ENCODE data around the gene H6PD. TPM values are rescaled to one million over a fixed set of nuclear protein-coding genes. Genes with fewer than 3 reads are reported as not detected.

The H6PD gene
- total and polyA plus RNA-seq, 4 donors: 28.9 to 134 (median 56.8) TPM

DNA sequence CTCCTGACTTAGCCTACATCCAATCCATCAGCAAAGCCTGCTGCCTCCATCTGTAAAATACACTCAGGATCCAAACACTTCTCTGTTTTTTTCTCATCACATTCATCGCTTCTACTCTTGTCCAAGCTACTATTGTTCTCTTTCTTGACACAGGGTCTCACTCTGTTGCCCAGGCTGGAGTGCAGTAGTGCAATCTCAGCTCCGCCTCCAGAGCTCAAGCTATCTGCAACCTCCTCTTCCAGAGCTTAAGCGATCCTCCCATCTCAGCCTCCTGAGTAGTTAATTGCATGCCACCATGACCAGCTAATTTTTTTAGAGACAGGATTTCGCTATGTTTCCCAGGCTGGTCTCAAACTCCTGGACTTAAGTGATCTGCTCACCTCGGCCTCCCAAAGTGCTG is 44.3 kb upstream of the H6PD start:
- 97% methylated on average over 5 of the region's 5 CpGs for WGBS
- H3K4me1 ChIP-seq (ENCODE audit: control insufficient read depth in 4 of 4, insufficient read depth in 4 of 4, low read length in 3 of 4): no peaks in the 10 kb centered on the region
- H3K9me3 ChIP-seq (ENCODE audit: control insufficient read depth in 4 of 4, low read length in 3 of 4): no peaks in the 10 kb centered on the region
- H3K27ac ChIP-seq (ENCODE audit: low read depth in 1 of 2, low read length in 2 of 2): no peak overlapping the region
- DNase-seq (ENCODE audit: low spot score): no peak
- H3K4me3 ChIP-seq (ENCODE audit: low read depth in 1 of 3, low read length in 3 of 3): no peak overlapping the region
- H3K27me3 ChIP-seq (ENCODE audit: control insufficient read depth in 4 of 4, insufficient read depth in 4 of 4, low read length in 3 of 4): no peaks in the 10 kb centered on the region
- no peak overlapping the region for H3K9ac ChIP-seq (ENCODE audit: low read depth in 1 of 2, low read length in 2 of 2)
- no peaks in the 10 kb centered on the region for H3K36me3 ChIP-seq (ENCODE audit: control insufficient read depth in 4 of 4, insufficient read depth in 3 of 4, low read depth in 1 of 4, low read length in 3 of 4)
- TF ChIP-seq, protein P1, sequence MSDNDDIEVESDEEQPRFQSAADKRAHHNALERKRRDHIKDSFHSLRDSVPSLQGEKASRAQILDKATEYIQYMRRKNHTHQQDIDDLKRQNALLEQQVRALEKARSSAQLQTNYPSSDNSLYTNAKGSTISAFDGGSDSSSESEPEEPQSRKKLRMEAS (IDR thresholded peaks at IDR 0.05): no peak
- TF ChIP-seq NR2F2 (IDR thresholded peaks at IDR 0.05) (no peak), EGR1 (IDR thresholded peaks at IDR 0.05; ENCODE audit: low read depth in 2 of 2) (no peak), JUND (IDR thresholded peaks at IDR 0.05) (no peak), YY1 (IDR thresholded peaks at IDR 0.05) (no peak), GABPA (IDR thresholded peaks at IDR 0.05 in 1 of 2, conservative IDR thresholded peaks at IDR 0.05 in 1 of 2) (no peak), SP1 (IDR thresholded peaks at IDR 0.05) (no peak)
- TF ChIP-seq, protein P2, sequence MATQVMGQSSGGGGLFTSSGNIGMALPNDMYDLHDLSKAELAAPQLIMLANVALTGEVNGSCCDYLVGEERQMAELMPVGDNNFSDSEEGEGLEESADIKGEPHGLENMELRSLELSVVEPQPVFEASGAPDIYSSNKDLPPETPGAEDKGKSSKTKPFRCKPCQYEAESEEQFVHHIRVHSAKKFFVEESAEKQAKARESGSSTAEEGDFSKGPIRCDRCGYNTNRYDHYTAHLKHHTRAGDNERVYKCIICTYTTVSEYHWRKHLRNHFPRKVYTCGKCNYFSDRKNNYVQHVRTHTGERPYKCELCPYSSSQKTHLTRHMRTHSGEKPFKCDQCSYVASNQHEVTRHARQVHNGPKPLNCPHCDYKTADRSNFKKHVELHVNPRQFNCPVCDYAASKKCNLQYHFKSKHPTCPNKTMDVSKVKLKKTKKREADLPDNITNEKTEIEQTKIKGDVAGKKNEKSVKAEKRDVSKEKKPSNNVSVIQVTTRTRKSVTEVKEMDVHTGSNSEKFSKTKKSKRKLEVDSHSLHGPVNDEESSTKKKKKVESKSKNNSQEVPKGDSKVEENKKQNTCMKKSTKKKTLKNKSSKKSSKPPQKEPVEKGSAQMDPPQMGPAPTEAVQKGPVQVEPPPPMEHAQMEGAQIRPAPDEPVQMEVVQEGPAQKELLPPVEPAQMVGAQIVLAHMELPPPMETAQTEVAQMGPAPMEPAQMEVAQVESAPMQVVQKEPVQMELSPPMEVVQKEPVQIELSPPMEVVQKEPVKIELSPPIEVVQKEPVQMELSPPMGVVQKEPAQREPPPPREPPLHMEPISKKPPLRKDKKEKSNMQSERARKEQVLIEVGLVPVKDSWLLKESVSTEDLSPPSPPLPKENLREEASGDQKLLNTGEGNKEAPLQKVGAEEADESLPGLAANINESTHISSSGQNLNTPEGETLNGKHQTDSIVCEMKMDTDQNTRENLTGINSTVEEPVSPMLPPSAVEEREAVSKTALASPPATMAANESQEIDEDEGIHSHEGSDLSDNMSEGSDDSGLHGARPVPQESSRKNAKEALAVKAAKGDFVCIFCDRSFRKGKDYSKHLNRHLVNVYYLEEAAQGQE (IDR thresholded peaks at IDR 0.05): no peak

DNA sequence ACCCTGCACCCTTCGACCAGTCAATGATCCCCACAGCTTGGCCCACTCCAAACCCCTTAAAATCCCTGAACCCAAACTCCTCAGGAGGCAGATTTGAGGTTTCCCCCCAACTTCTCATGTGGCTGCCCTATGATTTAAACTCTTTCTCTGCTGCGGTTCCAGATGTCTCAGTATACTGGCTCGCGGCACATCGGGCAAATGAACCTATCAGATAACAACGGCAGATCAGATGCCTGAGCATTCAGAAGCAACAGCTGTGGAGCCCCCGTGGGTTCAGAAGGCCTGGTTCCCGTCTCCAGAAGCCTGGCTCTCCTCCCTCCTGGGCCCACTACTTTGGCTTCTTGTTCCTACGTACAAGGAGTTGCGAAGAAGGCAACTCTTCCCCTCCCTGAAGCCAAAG is 43.3 kb upstream of the H6PD start:
- Histone ChIP-seq H3K4me1 (ENCODE audit: control insufficient read depth in 4 of 4, insufficient read depth in 4 of 4, low read length in 3 of 4) (peaks cover 0 to under 1% (median 0%) of the 10 kb centered on the region in 4 donors), H3K4me3 (ENCODE audit: low read depth in 1 of 3, low read length in 3 of 3) (no peak overlapping the region), H3K27ac (ENCODE audit: low read depth in 1 of 2, low read length in 2 of 2) (no peak overlapping the region), H3K36me3 (ENCODE audit: control insufficient read depth in 4 of 4, insufficient read depth in 3 of 4, low read depth in 1 of 4, low read length in 3 of 4) (no peaks in the 10 kb centered on the region), H3K27me3 (ENCODE audit: control insufficient read depth in 4 of 4, insufficient read depth in 4 of 4, low read length in 3 of 4) (no peaks in the 10 kb centered on the region), H3K9ac (ENCODE audit: low read depth in 1 of 2, low read length in 2 of 2) (no peak overlapping the region), H3K9me3 (ENCODE audit: control insufficient read depth in 4 of 4, low read length in 3 of 4) (no peaks in the 10 kb centered on the region)
- TF ChIP-seq SP1 (IDR thresholded peaks at IDR 0.05): no peak
- TF ChIP-seq, protein P1 (IDR thresholded peaks at IDR 0.05): no peak
- TF ChIP-seq, protein P3, sequence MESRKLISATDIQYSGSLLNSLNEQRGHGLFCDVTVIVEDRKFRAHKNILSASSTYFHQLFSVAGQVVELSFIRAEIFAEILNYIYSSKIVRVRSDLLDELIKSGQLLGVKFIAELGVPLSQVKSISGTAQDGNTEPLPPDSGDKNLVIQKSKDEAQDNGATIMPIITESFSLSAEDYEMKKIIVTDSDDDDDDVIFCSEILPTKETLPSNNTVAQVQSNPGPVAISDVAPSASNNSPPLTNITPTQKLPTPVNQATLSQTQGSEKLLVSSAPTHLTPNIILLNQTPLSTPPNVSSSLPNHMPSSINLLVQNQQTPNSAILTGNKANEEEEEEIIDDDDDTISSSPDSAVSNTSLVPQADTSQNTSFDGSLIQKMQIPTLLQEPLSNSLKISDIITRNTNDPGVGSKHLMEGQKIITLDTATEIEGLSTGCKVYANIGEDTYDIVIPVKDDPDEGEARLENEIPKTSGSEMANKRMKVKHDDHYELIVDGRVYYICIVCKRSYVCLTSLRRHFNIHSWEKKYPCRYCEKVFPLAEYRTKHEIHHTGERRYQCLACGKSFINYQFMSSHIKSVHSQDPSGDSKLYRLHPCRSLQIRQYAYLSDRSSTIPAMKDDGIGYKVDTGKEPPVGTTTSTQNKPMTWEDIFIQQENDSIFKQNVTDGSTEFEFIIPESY (IDR thresholded peaks at IDR 0.05): no peak
- TF ChIP-seq FOXA1 (IDR thresholded peaks at IDR 0.05): no peak
- TF ChIP-seq, protein P4, sequence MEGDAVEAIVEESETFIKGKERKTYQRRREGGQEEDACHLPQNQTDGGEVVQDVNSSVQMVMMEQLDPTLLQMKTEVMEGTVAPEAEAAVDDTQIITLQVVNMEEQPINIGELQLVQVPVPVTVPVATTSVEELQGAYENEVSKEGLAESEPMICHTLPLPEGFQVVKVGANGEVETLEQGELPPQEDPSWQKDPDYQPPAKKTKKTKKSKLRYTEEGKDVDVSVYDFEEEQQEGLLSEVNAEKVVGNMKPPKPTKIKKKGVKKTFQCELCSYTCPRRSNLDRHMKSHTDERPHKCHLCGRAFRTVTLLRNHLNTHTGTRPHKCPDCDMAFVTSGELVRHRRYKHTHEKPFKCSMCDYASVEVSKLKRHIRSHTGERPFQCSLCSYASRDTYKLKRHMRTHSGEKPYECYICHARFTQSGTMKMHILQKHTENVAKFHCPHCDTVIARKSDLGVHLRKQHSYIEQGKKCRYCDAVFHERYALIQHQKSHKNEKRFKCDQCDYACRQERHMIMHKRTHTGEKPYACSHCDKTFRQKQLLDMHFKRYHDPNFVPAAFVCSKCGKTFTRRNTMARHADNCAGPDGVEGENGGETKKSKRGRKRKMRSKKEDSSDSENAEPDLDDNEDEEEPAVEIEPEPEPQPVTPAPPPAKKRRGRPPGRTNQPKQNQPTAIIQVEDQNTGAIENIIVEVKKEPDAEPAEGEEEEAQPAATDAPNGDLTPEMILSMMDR (IDR thresholded peaks at IDR 0.05; ENCODE audit: low read depth, low read length, missing input control): no peak
- TF ChIP-seq GABPA (IDR thresholded peaks at IDR 0.05 in 1 of 2, conservative IDR thresholded peaks at IDR 0.05 in 1 of 2): no peak
- no peak for TF ChIP-seq FOXA2 (IDR thresholded peaks at IDR 0.05)
- no peak for TF ChIP-seq HNF4A (conservative IDR thresholded peaks at IDR 0.05)
- no peak for TF ChIP-seq NR2F2 (IDR thresholded peaks at IDR 0.05)
- TF ChIP-seq HNF4G (IDR thresholded peaks at IDR 0.05): no peak
- no peak for TF ChIP-seq YY1 (IDR thresholded peaks at IDR 0.05)
- no peak for TF ChIP-seq JUND (IDR thresholded peaks at IDR 0.05)
- no peak for TF ChIP-seq EGR1 (IDR thresholded peaks at IDR 0.05; ENCODE audit: low read depth in 2 of 2)
- no peak for DNase-seq (ENCODE audit: low spot score)
- WGBS: 93% methylated on average over 10 of the region's 10 CpGs

Measured in liver (tissue), 9 donors.